ENCODE measurements around the gene DLGAP3.

- no peak for TF ChIP-seq CTCF (IDR thresholded peaks at IDR 0.05)
- no peak for TF ChIP-seq POLR2A (IDR thresholded peaks at IDR 0.05)
These were observed 87.4 kb downstream of the DLGAP3 start for GRCh38 chr1:34842073-34842472.
